GM12891 (cell line): Measurements from ENCODE around the gene TUBB2A.
A peak's percentile ranks its signal among the peaks of the same experiment; 100 is the strongest.
"Not testable (repeated sequence)": the region's sequence is repeated elsewhere in the genome, so short reads cannot be mapped to it uniquely, and the experiment has no call there.

Experiments
- DNase-seq: peaks from one replicate; pipeline ENCODE4 v3.0.0; 2011; ENCODE audit warnings: low spot score; ENCODE audit not compliant: insufficient read length
- FAIRE-seq: peaks from 2 replicates; lab custom pipeline; 2011; peaks lifted over from hg19 to GRCh38; lab: Jason Lieb, UNC
- PAX5 ChIP-seq: IDR thresholded peaks from 2 replicates; pipeline ENCODE4 v1.6.1; 2011; ENCODE audit warnings: low read length, moderate library complexity, mild to moderate bottlenecking; ENCODE audit not compliant: insufficient read depth, severe bottlenecking
- POLR2A ChIP-seq: IDR thresholded peaks from 2 replicates; pipeline ENCODE4 v1.6.1; 2011; ENCODE audit warnings: low read depth, low read length, control low read depth
- POLR2AphosphoS5 ChIP-seq: IDR thresholded peaks from 2 replicates; pipeline ENCODE4 v1.6.1; 2011; ENCODE audit warnings: low read depth, low read length, control low read depth
- POU2F2 ChIP-seq: IDR thresholded peaks from 2 replicates; pipeline ENCODE4 v1.6.1; 2011; ENCODE audit warnings: low read depth, mild to moderate bottlenecking, control low read depth, low read length, moderate library complexity
- SPI1 ChIP-seq: IDR thresholded peaks from 2 replicates; pipeline ENCODE4 v1.6.1; 2011; ENCODE audit warnings: low read depth, low read length, control low read depth
- TAF1 ChIP-seq: IDR thresholded peaks from 2 replicates; pipeline ENCODE4 v1.6.1; 2011; ENCODE audit warnings: low read depth, low read length, control low read depth

The TUBB2A gene

DNA sequence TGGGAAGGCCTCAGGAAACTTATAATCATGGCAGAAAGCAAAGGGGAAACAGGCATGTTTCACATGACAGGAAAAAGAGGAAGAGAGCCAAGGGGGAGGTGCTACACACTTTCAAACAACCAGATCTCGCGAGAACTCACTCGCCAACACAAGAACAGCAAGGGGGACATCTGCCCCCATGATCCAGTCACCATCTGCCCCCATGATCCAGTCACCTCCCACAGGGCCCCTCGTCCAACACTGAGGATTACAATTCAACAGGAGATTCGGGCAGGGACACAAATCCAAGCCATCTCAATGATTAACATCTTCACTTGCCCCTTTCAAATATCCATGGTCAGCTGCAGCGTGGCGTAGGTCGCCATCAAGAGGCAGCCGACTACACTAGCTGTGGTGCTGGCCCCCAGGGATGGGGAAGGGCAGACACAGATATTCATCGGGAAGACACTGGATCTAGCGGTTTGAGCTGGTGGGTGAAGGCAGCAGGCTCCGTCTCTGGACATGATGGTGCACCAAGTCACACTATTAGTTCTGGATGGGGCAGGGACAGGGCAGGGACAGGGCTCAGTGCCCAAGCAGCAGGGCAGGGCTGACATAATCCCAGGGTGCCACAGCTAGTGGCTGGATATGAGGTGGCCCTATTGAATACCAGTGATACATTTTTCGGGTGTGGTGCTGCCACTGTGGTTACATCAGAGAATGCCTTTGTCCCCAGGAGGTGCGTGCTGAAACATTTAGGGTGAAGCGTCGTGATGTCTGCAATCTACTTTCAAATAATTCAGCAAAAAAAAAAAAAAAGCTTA lies 38.6 kb upstream of the TUBB2A start:
- FAIRE-seq: no peak
- no peak for DNase-seq
- TF ChIP-seq PAX5: no peak
- TF ChIP-seq POLR2A: no peak
- TF ChIP-seq POU2F2: no peak
- TF ChIP-seq POLR2AphosphoS5: no peak
- TF ChIP-seq SPI1: peak; percentile 66

- TF ChIP-seq POU2F2: no peak
- no peak for TF ChIP-seq TAF1
- no peak for TF ChIP-seq PAX5
- no peak for TF ChIP-seq POLR2A
- TF ChIP-seq SPI1: no peak
- no peak for TF ChIP-seq POLR2AphosphoS5
- FAIRE-seq: no peak
Measured at GRCh38 chr6:3195420-3195694, 38.0 kb upstream of the TUBB2A start.

DNA sequence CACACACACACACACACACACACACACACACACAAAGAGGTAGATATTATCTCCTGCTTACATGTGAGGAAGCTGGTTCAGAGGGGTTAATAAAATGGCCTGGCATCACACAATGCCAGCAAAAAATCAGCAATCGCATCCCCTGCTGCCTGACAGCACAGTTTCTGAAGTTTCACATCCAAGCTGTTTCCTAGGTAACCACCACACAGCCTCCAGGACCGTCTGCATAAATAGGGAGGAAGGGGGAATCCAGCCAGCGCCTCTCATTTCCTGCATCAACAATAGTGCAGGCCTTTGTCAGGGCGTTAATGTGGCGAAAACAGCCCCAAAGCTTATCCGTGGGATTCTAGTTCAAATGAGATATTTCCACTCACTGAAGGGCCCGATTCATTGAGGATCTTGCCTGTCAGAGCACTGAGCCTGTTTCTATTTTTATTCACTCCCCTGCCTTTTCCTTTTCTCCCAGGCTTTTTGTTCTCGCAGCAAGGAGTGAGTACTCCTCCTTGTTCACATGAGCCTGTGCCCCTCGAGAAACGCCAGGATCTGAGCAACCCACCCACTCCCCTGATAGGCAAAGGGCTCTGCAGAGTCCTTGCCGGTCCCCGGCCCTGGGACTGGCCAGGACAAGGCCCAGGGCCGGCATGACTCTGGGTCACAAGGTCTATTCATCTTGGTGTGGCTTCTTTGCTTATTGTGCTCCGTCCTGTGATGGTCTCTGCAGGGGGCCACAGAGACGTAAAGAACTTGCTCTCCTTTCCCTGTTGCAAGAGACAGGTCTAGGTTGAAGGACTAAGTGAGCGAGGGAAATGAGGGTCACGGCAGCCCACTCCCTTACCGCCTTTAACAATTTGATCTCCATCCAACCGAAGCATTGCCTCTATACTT lies 37.4 kb upstream of the TUBB2A start:
- FAIRE-seq (no peak), DNase-seq (no peak)
- TF ChIP-seq SPI1: peak; percentile 21; the same call in 1 of the 2 replicates
- TF ChIP-seq POLR2A: no peak

More at GRCh38 chr6:3195420-3195694, 38.0 kb upstream of the TUBB2A start:
- no peak for DNase-seq

- DNase-seq (no peak), FAIRE-seq (no peak)
Measured at GRCh38 chr6:3193102-3193849, 35.9 kb upstream of the TUBB2A start.

GRCh38 chr6:3190779-3191178 lies 33.4 kb upstream of the TUBB2A start:
- FAIRE-seq (no peak), DNase-seq (no peak)
- TF ChIP-seq POLR2A (no peak), POLR2AphosphoS5 (no peak), POU2F2 (no peak)

More at GRCh38 chr6:3193102-3193849, 35.9 kb upstream of the TUBB2A start:
- no peak for TF ChIP-seq POU2F2
- TF ChIP-seq TAF1: no peak
- TF ChIP-seq POLR2AphosphoS5: no peak
- no peak for TF ChIP-seq PAX5
- TF ChIP-seq POLR2A: no peak
- no peak for TF ChIP-seq SPI1

DNA sequence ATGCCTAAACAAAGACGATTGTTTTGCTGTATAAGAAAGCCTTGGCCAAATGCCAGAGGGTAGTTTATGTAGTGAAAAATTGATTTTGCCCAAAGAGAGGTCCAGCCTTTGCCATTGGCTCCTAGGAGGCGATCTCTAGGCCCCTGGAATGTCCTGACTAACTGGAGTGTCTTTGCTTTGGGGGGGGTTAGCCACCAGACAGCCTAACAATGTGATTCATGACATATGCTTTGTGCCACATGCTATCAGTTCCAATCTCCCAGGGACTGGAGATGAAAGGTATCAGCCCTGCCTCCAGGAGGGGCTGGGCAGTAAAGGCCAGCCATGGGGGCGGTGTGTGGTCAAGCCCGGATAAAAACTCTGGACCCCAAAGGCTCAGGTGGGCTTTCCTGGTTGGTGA lies 32.7 kb upstream of the TUBB2A start:
- TF ChIP-seq POLR2A (no peak), PAX5 (no peak), POU2F2 (no peak), TAF1 (no peak), SPI1 (no peak), POLR2AphosphoS5 (no peak)
- no peak for DNase-seq
- FAIRE-seq: no peak

- not testable (repeated sequence) for FAIRE-seq, DNase-seq
Measured at GRCh38 chr6:3189192-3189591, 31.8 kb upstream of the TUBB2A start.

- no peak for FAIRE-seq
- TF ChIP-seq POU2F2: no peak
- no peak for TF ChIP-seq POLR2AphosphoS5
- DNase-seq: no peak
Measured at GRCh38 chr6:3188262-3188661, 30.9 kb upstream of the TUBB2A start.

- TF ChIP-seq POLR2AphosphoS5 (no peak), POLR2A (no peak), TAF1 (no peak), POU2F2 (no peak)
- FAIRE-seq (no peak), DNase-seq (no peak)
Measured at GRCh38 chr6:3186974-3187382, 29.6 kb upstream of the TUBB2A start.

- FAIRE-seq (no peak), DNase-seq (no peak)
- TF ChIP-seq SPI1 (no peak), POLR2AphosphoS5 (no peak), POU2F2 (no peak), POLR2A (no peak), TAF1 (no peak), PAX5 (no peak)
Measured at GRCh38 chr6:3183066-3183465, 25.7 kb upstream of the TUBB2A start.
